Cardiac muscle cell (in vitro differentiated cells and primary cell): Measurements from ENCODE around the gene CLCN1. TPM values are rescaled to one million over a fixed set of nuclear protein-coding genes. Genes with fewer than 3 reads are reported as not detected.
A peak's percentile ranks its signal among the peaks of the same experiment; 100 is the strongest.

ENCODE experiments used
- DNase-seq, 2 donors: peaks; one replicate each; pipeline versions ENCODE4 v3.0.0 to v3.0.0-alpha.2; 2010 to 2017; ENCODE audit warnings: low read depth in 1 of 2, low spot score in 1 of 2
- H3K27ac ChIP-seq: fragments of 200-600 bp; sonication (generic); 2 replicates; pipeline ENCODE4 v1.5.1; 2016
- H3K27me3 ChIP-seq: fragments of 200-600 bp; sonication (generic); 2 replicates; pipeline ENCODE4 v1.6.0; 2016; ENCODE audit warnings: control low read depth
- H3K36me3 ChIP-seq: fragments of 200-600 bp; sonication (generic); 2 replicates; pipeline ENCODE4 v1.5.1; 2016; ENCODE audit warnings: control low read depth
- H3K4me1 ChIP-seq: fragments of 200-600 bp; sonication (generic); 2 replicates; pipeline ENCODE4 v1.8.1; 2017; ENCODE audit warnings: low read depth, mild to moderate bottlenecking, mixed run types
- H3K4me3 ChIP-seq: fragments of 200-600 bp; sonication (generic); 2 replicates; pipeline ENCODE4 v1.5.1; 2016; ENCODE audit warnings: mild to moderate bottlenecking
- H3K9me3 ChIP-seq: fragments of 200-600 bp; sonication (generic); 2 replicates; pipeline ENCODE4 v1.5.1; 2017; ENCODE audit warnings: low read depth, mild to moderate bottlenecking, control low read depth
- polyA plus RNA-seq: library from polyadenylated mRNA; unstranded; fragments of >200 nt; fragmentation: Nextera tagmentation; extraction: Ambion mirVana; gene quantifications from 2 replicates; pipeline ENCODE4 v1.2.1, GENCODE V29; 2016
- total RNA-seq: library from RNA; depleted of rRNA; stranded (reverse); fragments of >200 nt; gene quantifications from 2 replicates; pipeline ENCODE4 v1.2.3, GENCODE V29; 2016
- TF ChIP-seq, protein P1 (sequence below): IDR thresholded peaks from 2 replicates; pipeline ENCODE4 v1.5.1; 2012; ENCODE audit warnings: low read depth, mild to moderate bottlenecking, low read length

CLCN1 gene
- total and polyA plus RNA-seq, 2 experiments from 2014 or later: not detected

DNA sequence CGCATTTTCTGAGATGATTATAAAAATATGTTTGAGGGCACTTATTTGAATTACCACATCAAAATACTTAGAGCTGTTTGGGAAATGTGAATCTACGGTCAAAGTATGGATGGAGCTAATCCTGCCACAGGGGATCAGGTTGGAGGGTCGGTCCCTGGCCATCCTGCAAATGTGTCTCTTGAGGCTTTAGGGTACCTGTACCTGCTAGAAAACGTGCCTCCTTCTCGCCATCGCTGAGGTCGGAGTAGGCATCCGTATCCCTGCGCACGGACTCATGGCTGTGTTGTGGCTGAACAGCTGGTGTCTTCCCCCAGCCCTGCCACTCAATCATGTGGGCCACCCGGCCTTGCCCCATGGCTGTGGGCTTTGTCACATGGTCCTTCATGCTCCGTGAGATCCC lies 42.7 kb downstream of the CLCN1 start:
- Histone ChIP-seq H3K9me3 (no peaks in the 10 kb centered on the region), H3K27ac (no peak overlapping the region), H3K27me3 (peaks cover 45% of the 10 kb centered on the region), H3K4me1 (peaks cover 3% of the 10 kb centered on the region), H3K4me3 (no peak overlapping the region), H3K36me3 (no peaks in the 10 kb centered on the region)
- TF ChIP-seq, protein P1, sequence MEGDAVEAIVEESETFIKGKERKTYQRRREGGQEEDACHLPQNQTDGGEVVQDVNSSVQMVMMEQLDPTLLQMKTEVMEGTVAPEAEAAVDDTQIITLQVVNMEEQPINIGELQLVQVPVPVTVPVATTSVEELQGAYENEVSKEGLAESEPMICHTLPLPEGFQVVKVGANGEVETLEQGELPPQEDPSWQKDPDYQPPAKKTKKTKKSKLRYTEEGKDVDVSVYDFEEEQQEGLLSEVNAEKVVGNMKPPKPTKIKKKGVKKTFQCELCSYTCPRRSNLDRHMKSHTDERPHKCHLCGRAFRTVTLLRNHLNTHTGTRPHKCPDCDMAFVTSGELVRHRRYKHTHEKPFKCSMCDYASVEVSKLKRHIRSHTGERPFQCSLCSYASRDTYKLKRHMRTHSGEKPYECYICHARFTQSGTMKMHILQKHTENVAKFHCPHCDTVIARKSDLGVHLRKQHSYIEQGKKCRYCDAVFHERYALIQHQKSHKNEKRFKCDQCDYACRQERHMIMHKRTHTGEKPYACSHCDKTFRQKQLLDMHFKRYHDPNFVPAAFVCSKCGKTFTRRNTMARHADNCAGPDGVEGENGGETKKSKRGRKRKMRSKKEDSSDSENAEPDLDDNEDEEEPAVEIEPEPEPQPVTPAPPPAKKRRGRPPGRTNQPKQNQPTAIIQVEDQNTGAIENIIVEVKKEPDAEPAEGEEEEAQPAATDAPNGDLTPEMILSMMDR: no peak
- DNase-seq: no peak

DNA sequence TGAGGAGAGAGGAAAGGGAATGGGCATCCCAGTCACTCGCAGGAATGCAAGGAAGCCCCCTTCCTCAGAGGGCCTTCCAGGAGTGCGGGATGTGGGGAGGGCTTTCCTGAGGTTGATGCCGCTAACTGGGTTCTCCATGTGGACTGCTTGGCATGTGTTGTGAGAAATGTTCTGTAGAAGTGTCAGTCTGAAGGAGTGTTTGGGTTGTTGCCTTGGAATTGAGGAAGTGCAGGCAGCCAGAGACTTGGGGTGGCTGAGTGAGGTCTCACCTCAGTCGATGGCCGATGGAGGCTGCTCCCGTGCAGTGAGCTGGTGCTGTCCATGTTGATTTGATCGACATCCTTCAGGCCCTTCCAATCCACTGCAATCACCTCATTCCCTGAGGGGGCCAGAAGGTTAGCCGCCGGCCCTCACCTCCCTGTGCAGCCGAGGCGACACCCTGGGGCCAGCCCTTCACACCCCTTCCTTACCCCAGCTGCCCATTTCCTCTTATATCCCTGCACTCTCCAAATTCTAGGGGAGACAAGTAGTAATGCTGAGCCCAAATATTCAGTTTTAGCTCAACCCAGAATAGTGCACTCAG lies 44.0 kb downstream of the CLCN1 start:
- H3K36me3 ChIP-seq: no peaks in the 10 kb centered on the region
- H3K27me3 ChIP-seq: peaks cover 57% of the 10 kb centered on the region
- DNase-seq: no peak
- no peaks in the 10 kb centered on the region for H3K9me3 ChIP-seq
- H3K4me1 ChIP-seq: peaks cover 3% of the 10 kb centered on the region
- TF ChIP-seq, protein P1: no peak
- no peak overlapping the region for H3K27ac ChIP-seq
- no peak overlapping the region for H3K4me3 ChIP-seq

DNA sequence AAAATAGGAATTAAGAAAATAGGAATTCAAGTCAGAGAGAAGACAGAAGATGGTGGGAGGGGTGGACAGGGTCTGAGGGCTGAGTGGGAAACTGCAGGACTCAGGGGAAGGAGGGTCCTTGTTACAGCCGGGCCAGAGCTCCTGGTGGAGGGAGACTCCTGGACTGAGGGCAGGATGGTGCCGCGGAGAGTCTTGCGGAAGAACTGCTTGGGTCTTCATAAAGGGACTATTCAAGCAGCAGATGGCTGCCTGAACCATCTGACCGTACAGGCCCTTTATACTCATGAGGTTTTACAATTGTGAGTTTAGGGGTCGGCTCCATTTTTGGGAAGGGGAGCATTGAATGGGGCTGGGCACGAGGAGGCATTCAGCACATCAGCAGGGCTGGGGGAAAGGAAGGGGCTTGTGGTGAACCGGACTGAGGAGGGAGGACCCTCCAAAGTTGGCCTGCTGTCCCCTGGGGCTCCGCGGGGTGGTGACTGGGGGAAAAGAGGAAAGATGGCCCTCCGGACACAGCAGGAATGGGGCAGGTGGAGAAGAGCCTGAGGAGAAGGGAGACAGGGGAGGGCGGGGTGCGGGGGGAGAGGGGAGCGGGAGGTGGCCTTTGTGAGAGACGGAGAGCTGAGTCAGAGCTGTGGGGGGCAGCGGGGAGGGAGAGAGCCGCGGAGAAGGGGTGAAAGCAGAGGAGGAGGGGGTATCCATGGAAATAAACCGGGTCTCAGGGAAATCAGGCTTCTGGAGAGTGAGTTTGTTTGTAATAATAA lies 45.1 kb downstream of the CLCN1 start:
- Histone ChIP-seq H3K27ac (no peak overlapping the region), H3K4me3 (no peak overlapping the region), H3K9me3 (no peaks in the 10 kb centered on the region), H3K4me1 (peaks cover 3% of the 10 kb centered on the region), H3K36me3 (no peaks in the 10 kb centered on the region), H3K27me3 (peaks cover 68% of the 10 kb centered on the region)
- TF ChIP-seq, protein P1: no peak
- DNase-seq: no peak

DNA sequence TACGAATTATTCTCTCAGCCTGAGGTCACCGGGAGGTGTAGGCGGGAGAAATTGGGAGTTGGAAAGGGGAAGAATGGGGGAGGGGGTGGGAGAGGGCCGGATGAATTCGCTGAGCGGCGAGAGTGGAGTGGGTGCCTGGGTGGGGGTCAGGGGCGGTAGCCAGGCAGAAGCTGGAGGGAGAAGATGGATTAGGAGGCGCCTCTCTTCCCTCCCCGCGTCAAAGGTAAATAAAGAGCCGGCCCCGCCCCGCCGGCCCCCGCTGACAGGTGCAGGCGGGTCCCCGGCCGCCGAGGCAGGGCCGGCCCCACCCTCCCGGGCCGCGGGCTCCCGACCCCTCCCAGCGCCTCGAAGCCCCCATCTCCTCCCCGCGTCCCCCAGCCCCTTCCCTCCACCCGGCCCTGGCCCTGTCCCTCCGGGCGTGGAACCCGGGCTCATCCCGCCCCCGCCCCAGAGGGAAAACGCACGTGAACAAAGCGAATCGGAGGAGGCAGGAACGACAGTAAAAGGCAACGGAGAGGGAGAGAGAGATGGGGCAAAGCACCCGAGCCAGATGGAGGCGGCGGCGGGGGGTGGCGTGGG lies 45.7 kb downstream of the CLCN1 start:
- H3K4me1 ChIP-seq: peaks cover 3% of the 10 kb centered on the region
- H3K36me3 ChIP-seq: no peaks in the 10 kb centered on the region
- no peak for DNase-seq
- TF ChIP-seq, protein P1: no peak
- H3K4me3 ChIP-seq: peak overlapping the region; percentile 54
- peaks cover 74% of the 10 kb centered on the region for H3K27me3 ChIP-seq
- H3K9me3 ChIP-seq: no peaks in the 10 kb centered on the region
- no peak overlapping the region for H3K27ac ChIP-seq

DNA sequence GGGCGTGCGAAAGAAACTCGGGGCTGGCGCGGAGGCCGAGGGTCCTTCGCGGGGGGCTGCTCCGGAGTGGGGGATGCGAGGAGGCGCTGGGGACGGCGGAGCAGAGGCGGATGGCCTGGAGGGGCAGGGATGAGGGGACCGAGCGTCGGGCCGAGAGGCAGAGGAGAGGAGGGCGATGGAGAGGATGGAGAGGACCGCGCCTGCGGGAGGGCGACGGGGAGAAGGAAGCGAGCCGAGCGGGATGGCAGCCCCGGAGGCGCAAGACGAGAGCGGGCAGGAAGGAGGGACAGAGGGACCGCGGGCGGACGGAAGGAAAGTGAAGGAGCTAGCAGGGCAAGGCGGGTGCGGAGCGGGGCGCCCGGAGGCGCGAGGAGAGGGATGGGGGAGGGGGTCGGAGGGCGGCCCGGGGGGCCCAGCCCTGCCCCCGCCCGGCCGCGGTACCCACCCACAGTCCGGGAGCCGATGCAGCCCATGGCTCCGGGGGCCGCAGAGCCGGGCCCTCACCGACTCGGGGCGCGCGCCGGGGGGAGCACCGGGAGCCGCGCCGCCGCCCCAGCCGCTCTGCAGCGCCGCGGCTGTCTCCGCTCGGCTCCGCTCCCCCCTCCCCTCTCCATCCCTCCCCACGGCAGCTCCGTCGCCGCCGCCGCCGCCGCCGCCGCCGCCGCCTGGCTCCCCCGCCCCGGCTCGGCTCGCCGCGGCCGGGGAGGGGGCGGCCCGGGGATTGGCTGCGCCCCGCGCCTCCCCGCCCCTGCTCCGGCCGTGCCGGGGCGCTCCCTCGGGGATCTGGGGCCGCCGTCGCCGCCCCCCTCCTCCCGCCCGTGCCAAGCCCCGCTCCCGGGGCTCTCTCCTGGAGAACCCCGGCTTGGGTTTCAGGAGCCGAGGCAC lies 46.5 kb downstream of the CLCN1 start, which contains the start of gene FAM131B:
FAM131B (minus strand) TSS at position 583 of the 885 bp plus-strand sequence; CDS start at position 473, 110 bp downstream.
- Histone ChIP-seq H3K27ac (no peak within 1 kb of the TSS), H3K4me1 (peaks cover 3% of the 10 kb centered on the region), H3K27me3 (peaks cover 78% of the 10 kb centered on the region), H3K9me3 (no peaks in the 10 kb centered on the region), H3K4me3 (peak within 1 kb of the TSS; percentile 54), H3K36me3 (no peaks in the 10 kb centered on the region)
- DNase-seq: peak; percentile 12 to 34
- TF ChIP-seq, protein P1: no peak
